GM21515 (cell line): ENCODE results near the gene SIGLEC5.

Source experiments
- ATAC-seq: cut with Tn5 transposase; IDR thresholded peaks from one replicate; pipeline ENCODE4 v1.9.1; 2021; ENCODE audit not compliant: unreplicated experiment

Gene SIGLEC5

GRCh38 chr19:51628153-51628939 is 1.9 kb downstream of the SIGLEC5 start:
- no peak for ATAC-seq

- ATAC-seq = no peak
Observed at GRCh38 chr19:51627491-51628138, 2.6 kb downstream of the SIGLEC5 start.

- ATAC-seq = no peak
Observed at GRCh38 chr19:51626675-51627074, 3.5 kb downstream of the SIGLEC5 start.

GRCh38 chr19:51621178-51621577 is 9.0 kb downstream of the SIGLEC5 start:
- no peak for ATAC-seq

- no peak for ATAC-seq
Observed at GRCh38 chr19:51615991-51616390, 14.2 kb downstream of the SIGLEC5 start.

- no peak for ATAC-seq
Observed at GRCh38 chr19:51614789-51615188, 15.4 kb downstream of the SIGLEC5 start.

- no peak for ATAC-seq
Observed at GRCh38 chr19:51610576-51610975, 19.6 kb downstream of the SIGLEC5 start.

- ATAC-seq = no peak
Observed at GRCh38 chr19:51607920-51608562, 22.2 kb downstream of the SIGLEC5 start.

GRCh38 chr19:51607077-51607476 is 23.1 kb downstream of the SIGLEC5 start:
- peak; percentile 84 for ATAC-seq

- no peak for ATAC-seq
Observed at GRCh38 chr19:51602189-51602854, 27.9 kb downstream of the SIGLEC5 start.

GRCh38 chr19:51600940-51601580 is 29.1 kb downstream of the SIGLEC5 start:
- ATAC-seq = no peak

GRCh38 chr19:51599084-51599483 is 31.1 kb downstream of the SIGLEC5 start:
- ATAC-seq = no peak

GRCh38 chr19:51598159-51598915 is 31.9 kb downstream of the SIGLEC5 start:
- ATAC-seq = no peak

- no peak for ATAC-seq
Observed at GRCh38 chr19:51595190-51596175, 34.7 kb downstream of the SIGLEC5 start.

GRCh38 chr19:51594774-51595109 is 35.5 kb downstream of the SIGLEC5 start:
- no peak for ATAC-seq

GRCh38 chr19:51593969-51594773 is 36.0 kb downstream of the SIGLEC5 start:
- ATAC-seq = peak; percentile 92

- ATAC-seq = no peak
Observed at GRCh38 chr19:51593138-51593890, 36.9 kb downstream of the SIGLEC5 start.

GRCh38 chr19:51592521-51592920 is 37.7 kb downstream of the SIGLEC5 start:
- ATAC-seq = no peak
